GM18508 (cell line): Measurements from ENCODE around the gene ZNF432.

Experiments
- ATAC-seq: cut with Tn5 transposase; IDR thresholded peaks from one replicate; pipeline ENCODE4 v1.9.1; 2021; ENCODE audit warnings: moderate number of reproducible peaks; ENCODE audit not compliant: insufficient read depth, unreplicated experiment

Gene ZNF432

GRCh38 chr19:52020506-52020905, 28.1 kb downstream of the ZNF432 start:
- no peak for ATAC-seq

DNA sequence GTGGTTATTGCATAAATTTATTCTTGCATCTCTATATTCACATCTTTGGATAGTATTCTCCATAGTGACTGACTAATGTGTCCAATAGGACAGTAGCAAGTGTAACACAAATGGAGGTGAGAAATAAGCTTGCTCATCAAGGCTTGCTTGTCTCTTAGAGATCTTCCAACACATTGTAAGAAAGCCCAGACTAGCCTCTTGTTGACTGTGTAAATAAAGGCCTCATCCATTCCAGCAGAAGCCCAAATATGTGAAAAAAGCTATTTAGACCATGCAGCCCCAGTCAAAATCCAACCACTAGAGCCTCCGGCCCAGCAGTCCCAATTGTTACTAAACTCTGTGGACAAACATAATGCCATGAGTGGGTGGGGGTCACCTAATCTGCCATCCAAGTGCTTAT, 38.0 kb downstream of the ZNF432 start:
- ATAC-seq, result no peak

GRCh38 chr19:52007806-52008557, 40.7 kb downstream of the ZNF432 start, which contains the start of gene ZNF615:
TSS of gene ZNF615 (minus strand) at chr19:52008211. CDS start at chr19:52003711, 4,500 bp downstream.
- peak; percentile 56 for ATAC-seq

GRCh38 chr19:52007451-52007805, 41.2 kb downstream of the ZNF432 start:
- ATAC-seq, result no peak

DNA sequence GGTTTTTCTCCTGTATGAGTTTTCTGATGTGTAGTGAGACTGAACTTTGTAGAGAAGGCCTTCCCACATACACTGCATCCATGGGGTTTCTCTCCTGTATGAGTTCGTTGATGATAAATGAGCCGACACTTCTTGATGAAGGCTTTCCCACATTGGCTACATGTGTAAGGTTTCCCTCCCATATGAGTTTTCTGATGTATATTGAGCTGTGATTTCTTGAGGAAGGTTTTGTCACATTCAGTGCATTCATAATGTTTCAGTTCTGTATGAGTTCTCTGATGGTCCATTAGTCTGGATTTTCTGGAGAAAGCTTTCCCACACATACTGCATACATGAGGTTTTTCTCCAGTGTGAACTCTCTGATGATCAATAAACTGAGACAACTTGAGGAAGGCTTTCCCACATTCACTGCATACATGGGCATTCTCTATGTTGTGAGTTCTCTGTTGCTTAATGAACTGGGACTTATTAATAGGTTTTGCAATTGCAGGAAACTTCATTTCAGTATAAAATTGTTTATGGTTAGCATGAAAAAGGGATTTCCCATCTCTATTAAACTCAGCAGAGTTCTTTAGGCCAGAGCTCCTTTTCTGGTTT, 54.5 kb downstream of the ZNF432 start:
- no peak for ATAC-seq

DNA sequence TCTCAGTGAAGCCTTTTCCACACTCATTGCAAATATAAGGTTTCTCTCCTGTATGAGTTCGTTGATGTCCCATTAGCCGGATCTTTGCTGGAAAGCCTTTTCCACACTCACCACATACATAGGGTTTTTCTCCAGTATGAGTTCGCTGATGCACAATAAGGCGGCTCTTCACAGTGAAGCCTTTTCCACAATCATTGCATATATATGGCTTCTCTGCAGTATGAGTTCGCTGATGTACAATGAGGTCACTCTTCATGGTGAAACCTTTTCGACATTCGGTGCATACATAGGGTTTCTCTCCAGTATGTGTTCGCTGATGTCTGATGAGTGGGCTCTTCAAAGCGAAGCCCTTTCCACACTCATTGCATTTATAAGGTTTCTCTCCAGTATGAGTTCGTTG, 55.2 kb downstream of the ZNF432 start:
- ATAC-seq, result no peak

- no peak for ATAC-seq
These were observed 62.0 kb downstream of the ZNF432 start, which contains the start of gene ZNF350 for GRCh38 chr19:51986309-51987291. TSS of gene ZNF350 (minus strand) at chr19:51986840. CDS start at chr19:51974360, 12,480 bp downstream.

- no peak for ATAC-seq
These were observed 65.3 kb downstream of the ZNF432 start for GRCh38 chr19:51983361-51983760.
